OCI-LY1 (cell line): ENCODE data around the gene RAD23B.

ENCODE experiments used
- H2AFZ ChIP-seq: fragments of 200-600 bp; sonication (generic), shearing (Covaris generic); 2 replicates; pipeline ENCODE4 v1.6.0; 2014; ENCODE audit warnings: antibody characterized with exemption, mild to moderate bottlenecking, low read length
- H3F3A ChIP-seq: fragments of 200-600 bp; sonication (generic), shearing (Covaris generic); 2 replicates; pipeline ENCODE4 v1.6.0; 2014; ENCODE audit warnings: mild to moderate bottlenecking, antibody characterized with exemption, low read length, moderate library complexity; ENCODE audit not compliant: insufficient read depth
- H3K27ac ChIP-seq: fragments of 200-600 bp; sonication (generic); 2 replicates; pipeline ENCODE4 v1.5.1; 2014; ENCODE audit warnings: low read length, mixed run types, mild to moderate bottlenecking, low read depth; ENCODE audit not compliant: poor library complexity, severe bottlenecking
- H3K27me3 ChIP-seq: fragments of 200-600 bp; sonication (generic); 2 replicates; pipeline ENCODE4 v1.6.0; 2014; ENCODE audit warnings: antibody characterized with exemption, mild to moderate bottlenecking, low read length, moderate library complexity; ENCODE audit not compliant: insufficient read depth
- H3K36me3 ChIP-seq: fragments of 200-600 bp; sonication (generic); 2 replicates; pipeline ENCODE4 v1.6.1; 2014; ENCODE audit warnings: mild to moderate bottlenecking, antibody characterized with exemption, low read length, moderate library complexity, mixed read lengths; ENCODE audit not compliant: insufficient read depth
- H3K4me1 ChIP-seq: fragments of 200-600 bp; sonication (generic); 2 replicates; pipeline ENCODE4 v1.5.1; 2014; ENCODE audit warnings: mild to moderate bottlenecking, low read length, moderate library complexity; ENCODE audit not compliant: insufficient read depth, severe bottlenecking
- H3K4me2 ChIP-seq: fragments of 200-600 bp; sonication (generic), shearing (Covaris generic); 2 replicates; pipeline ENCODE4 v1.6.1; 2014; ENCODE audit warnings: low read length
- H3K4me3 ChIP-seq: fragments of 200-600 bp; sonication (generic); 2 replicates; pipeline ENCODE4 v1.5.1; 2014; ENCODE audit warnings: low read length, low read depth, mild to moderate bottlenecking, mixed read lengths; ENCODE audit not compliant: poor library complexity, severe bottlenecking
- H3K79me2 ChIP-seq: fragments of 200-600 bp; shearing (Covaris generic); 2 replicates; pipeline ENCODE4 v1.6.1; 2016; ENCODE audit warnings: mixed run types, low read length, mixed read lengths; ENCODE audit not compliant: insufficient read depth
- H3K9ac ChIP-seq: fragments of 200-600 bp; sonication (generic), shearing (Covaris generic); 2 replicates; pipeline ENCODE4 v1.6.1; 2014; ENCODE audit warnings: mild to moderate bottlenecking, low read length, mixed read lengths
- H3K9me2 ChIP-seq: fragments of 200-600 bp; sonication (generic), shearing (Covaris generic); 2 replicates; pipeline ENCODE4 v1.6.1; 2014; ENCODE audit warnings: low read depth, mild to moderate bottlenecking, low read length, mixed read lengths
- H3K9me3 ChIP-seq: fragments of 200-600 bp; shearing (Covaris generic); 2 replicates; pipeline ENCODE4 v1.6.1; 2014; ENCODE audit warnings: low read length, mixed read lengths
- H4K20me1 ChIP-seq: fragments of 200-600 bp; sonication (generic), shearing (Covaris generic); 2 replicates; pipeline ENCODE4 v1.6.0; 2016; ENCODE audit warnings: mild to moderate bottlenecking, low read length; ENCODE audit not compliant: insufficient read depth
- EZH2 ChIP-seq: fragments of 200-600 bp; sonication (generic), shearing (Covaris generic); IDR thresholded peaks from 2 replicates; pipeline ENCODE4 v1.8.0; 2017; ENCODE audit warnings: borderline replicate concordance, mixed run types, mild to moderate bottlenecking, antibody characterized with exemption, low read length, moderate library complexity, mixed read lengths
- TF ChIP-seq, protein P1 (sequence below): fragments of 200-600 bp; sonication (generic), shearing (Covaris generic); IDR thresholded peaks from 2 replicates; pipeline ENCODE4 v1.5.1; 2017; ENCODE audit warnings: mild to moderate bottlenecking, antibody characterized with exemption, low read length, moderate library complexity, mixed read lengths

Gene RAD23B

DNA sequence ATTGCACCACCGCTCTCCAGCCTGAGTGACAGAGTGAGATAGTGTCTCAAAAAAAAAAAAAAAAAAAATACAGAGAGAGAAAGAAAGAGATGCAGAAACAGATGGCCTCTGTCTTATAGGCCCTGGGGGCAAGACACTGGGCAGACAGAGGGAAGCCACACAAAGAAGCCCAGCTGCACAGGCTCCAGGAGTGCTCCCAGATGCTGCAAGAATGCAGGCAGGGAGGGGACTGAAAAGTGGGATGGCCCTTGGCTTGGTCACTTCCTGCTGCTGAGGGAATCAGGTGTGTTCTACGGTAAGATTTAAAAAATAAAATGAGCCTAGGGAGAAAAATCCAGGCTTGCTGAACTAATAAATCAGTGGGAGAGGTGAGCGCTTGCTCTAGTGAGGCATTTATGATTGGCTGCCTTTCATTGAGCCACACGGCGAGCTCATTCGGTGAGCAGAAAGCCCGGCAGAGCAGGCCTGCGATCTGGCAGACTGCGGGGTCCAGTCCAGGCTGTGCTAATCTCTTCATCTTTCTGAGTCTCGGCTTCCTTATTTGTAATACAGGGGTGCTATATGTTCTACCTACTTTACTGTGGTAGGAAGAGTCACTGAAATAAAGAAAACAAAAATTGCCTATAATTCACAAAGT is 80.6 kb downstream of the RAD23B start:
- H3K9me2 ChIP-seq, result no peaks in the 10 kb centered on the region
- H3K4me3 ChIP-seq, result no peak overlapping the region
- H3F3A ChIP-seq, result no peaks in the 10 kb centered on the region
- no peak overlapping the region for H3K27ac ChIP-seq
- TF ChIP-seq, protein P1, sequence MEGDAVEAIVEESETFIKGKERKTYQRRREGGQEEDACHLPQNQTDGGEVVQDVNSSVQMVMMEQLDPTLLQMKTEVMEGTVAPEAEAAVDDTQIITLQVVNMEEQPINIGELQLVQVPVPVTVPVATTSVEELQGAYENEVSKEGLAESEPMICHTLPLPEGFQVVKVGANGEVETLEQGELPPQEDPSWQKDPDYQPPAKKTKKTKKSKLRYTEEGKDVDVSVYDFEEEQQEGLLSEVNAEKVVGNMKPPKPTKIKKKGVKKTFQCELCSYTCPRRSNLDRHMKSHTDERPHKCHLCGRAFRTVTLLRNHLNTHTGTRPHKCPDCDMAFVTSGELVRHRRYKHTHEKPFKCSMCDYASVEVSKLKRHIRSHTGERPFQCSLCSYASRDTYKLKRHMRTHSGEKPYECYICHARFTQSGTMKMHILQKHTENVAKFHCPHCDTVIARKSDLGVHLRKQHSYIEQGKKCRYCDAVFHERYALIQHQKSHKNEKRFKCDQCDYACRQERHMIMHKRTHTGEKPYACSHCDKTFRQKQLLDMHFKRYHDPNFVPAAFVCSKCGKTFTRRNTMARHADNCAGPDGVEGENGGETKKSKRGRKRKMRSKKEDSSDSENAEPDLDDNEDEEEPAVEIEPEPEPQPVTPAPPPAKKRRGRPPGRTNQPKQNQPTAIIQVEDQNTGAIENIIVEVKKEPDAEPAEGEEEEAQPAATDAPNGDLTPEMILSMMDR, result no peak
- no peak for TF ChIP-seq EZH2
- no peaks in the 10 kb centered on the region for H3K36me3 ChIP-seq
- H3K4me2 ChIP-seq, result no peak overlapping the region
- H2AFZ ChIP-seq, result no peak overlapping the region
- H3K4me1 ChIP-seq, result no peaks in the 10 kb centered on the region
- H3K27me3 ChIP-seq, result no peaks in the 10 kb centered on the region
- H3K9ac ChIP-seq, result no peak overlapping the region
- H3K9me3 ChIP-seq, result no peaks in the 10 kb centered on the region
- no peaks in the 10 kb centered on the region for H4K20me1 ChIP-seq
- no peaks in the 10 kb centered on the region for H3K79me2 ChIP-seq

DNA sequence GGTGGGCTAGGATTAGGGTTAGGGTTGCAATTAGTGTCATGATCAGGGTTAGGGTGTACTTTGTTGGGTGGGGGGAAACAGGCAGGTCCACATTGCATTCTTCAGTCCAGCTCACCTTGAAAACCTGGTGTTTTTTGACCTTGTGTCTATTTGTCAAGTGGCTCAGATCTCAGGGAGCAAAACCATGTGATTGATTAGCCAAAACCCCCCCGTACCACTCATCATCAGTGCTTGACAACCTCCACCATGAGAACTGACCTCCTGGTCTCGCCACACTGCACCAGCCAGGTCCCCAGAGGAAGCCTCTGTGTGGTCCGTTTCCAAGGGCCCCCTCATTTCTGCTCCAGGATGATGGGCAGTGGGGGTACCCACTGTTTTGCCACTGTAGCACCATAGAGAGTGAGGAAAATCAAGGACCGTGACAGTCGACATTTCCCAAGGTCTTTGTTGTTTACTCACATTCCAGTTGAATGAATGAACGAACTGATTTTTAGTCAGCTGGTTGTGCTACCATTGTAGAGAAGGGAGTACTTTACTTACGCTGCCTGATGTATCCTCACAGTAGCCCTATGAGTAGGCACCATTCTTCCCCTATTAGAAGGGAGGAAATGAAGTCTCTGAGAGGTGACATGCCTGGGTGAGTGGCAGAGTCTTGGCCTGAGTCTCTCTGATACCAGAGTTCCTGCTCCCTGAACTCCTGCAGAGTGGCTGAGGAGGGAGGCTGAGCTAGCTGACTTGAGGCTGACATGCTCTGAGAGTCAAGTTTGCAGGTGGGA is 84.8 kb downstream of the RAD23B start:
- Histone ChIP-seq H3F3A (no peaks in the 10 kb centered on the region), H3K4me2 (no peak overlapping the region), H3K9me2 (no peaks in the 10 kb centered on the region), H3K4me1 (no peaks in the 10 kb centered on the region), H3K79me2 (no peaks in the 10 kb centered on the region), H3K4me3 (no peak overlapping the region), H2AFZ (no peak overlapping the region), H3K9me3 (no peaks in the 10 kb centered on the region), H3K9ac (no peak overlapping the region), H3K27ac (no peak overlapping the region), H3K27me3 (no peaks in the 10 kb centered on the region), H4K20me1 (no peaks in the 10 kb centered on the region), H3K36me3 (no peaks in the 10 kb centered on the region)
- TF ChIP-seq, protein P1, result no peak
- no peak for TF ChIP-seq EZH2

DNA sequence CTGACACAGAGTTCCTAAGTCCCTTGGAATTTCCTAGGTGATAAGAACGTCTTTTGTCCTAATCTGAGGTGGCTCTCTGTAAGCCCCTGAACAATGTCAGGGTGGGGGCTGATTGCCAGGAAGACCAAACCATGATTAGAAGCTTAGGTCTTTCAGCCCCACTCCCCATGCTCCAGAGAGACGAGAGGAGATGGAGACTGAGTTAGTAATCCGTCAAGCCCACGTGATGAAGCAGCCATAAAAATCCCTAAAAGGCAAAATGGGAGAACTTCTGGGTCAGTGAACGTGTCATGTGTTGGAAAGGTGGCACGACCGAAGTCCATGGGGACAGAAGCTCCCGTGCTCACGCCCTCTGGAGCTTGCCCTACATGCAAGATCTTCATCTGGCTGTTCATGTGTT is 85.6 kb downstream of the RAD23B start:
- Histone ChIP-seq H3K9ac (no peak overlapping the region), H3F3A (no peaks in the 10 kb centered on the region), H3K4me3 (no peak overlapping the region), H3K27me3 (no peaks in the 10 kb centered on the region), H3K4me2 (no peak overlapping the region), H2AFZ (no peak overlapping the region), H4K20me1 (no peaks in the 10 kb centered on the region), H3K27ac (no peak overlapping the region), H3K4me1 (no peaks in the 10 kb centered on the region), H3K9me3 (no peaks in the 10 kb centered on the region), H3K79me2 (no peaks in the 10 kb centered on the region), H3K36me3 (no peaks in the 10 kb centered on the region), H3K9me2 (no peaks in the 10 kb centered on the region)
- TF ChIP-seq EZH2, result no peak
- TF ChIP-seq, protein P1, result no peak
